AG09309 (cell line): Measurements from ENCODE around the gene TRAPPC5.
A peak's percentile ranks its signal among the peaks of the same experiment; 100 is the strongest.

Experiments used
- DNase-seq: peaks from one replicate; pipeline ENCODE4 v3.0.0-alpha.2; 2010; ENCODE audit warnings: low read depth
- H3K4me3 ChIP-seq: 2 replicates; pipeline ENCODE4 v1.5.1; 2011; ENCODE audit warnings: mild to moderate bottlenecking, low read depth, low read length, moderate library complexity; ENCODE audit not compliant: control insufficient read depth
- CTCF ChIP-seq: IDR thresholded peaks from 2 replicates; pipeline ENCODE4 v1.5.1; 2011; ENCODE audit warnings: mild to moderate bottlenecking, low read depth, low read length, inconsistent platforms; ENCODE audit not compliant: insufficient read depth, control insufficient read depth; ENCODE audit errors: missing control alignments

The TRAPPC5 gene

GRCh38 chr19:7636691-7637373 is 43.8 kb upstream of the TRAPPC5 start, which contains the start of gene STXBP2:
STXBP2 (plus strand) TSS chr19:7637110; CDS start chr19:7637150, 40 bp downstream.
- no peak for TF ChIP-seq CTCF
- peak within 1 kb of the TSS; percentile 4 for H3K4me3 ChIP-seq
- no peak for DNase-seq

GRCh38 chr19:7637374-7638256 is 43.0 kb upstream of the TRAPPC5 start:
- H3K4me3 ChIP-seq, result peak overlapping the region; percentile 4
- DNase-seq, result no peak
- TF ChIP-seq CTCF, result no peak

- H3K4me3 ChIP-seq, result no peak overlapping the region
- no peak for DNase-seq
- no peak for TF ChIP-seq CTCF
Measured at GRCh38 chr19:7638802-7639465, 41.7 kb upstream of the TRAPPC5 start.

- H3K4me3 ChIP-seq, result no peak overlapping the region
- no peak for TF ChIP-seq CTCF
- no peak for DNase-seq
Measured at GRCh38 chr19:7639863-7640348, 40.7 kb upstream of the TRAPPC5 start.

GRCh38 chr19:7640803-7641202 is 39.8 kb upstream of the TRAPPC5 start:
- DNase-seq, result no peak
- TF ChIP-seq CTCF, result no peak
- no peak overlapping the region for H3K4me3 ChIP-seq
